SK-N-SH treated with all-trans-retinoic acid at 6 μM for 48 hours (cell line): ENCODE data around the gene LGR4.

ENCODE experiments used
- ATAC-seq: fragments of 200-7000 bp; cut with Tn5 transposase; 3 replicates; pipeline ENCODE4 v1.9.1; 2020; ENCODE audit warnings: mild to moderate bottlenecking, moderate library complexity
- ARNTL ChIP-seq: fragments of 450-650 bp; formaldehyde crosslinking; IDR thresholded peaks from 2 replicates; pipeline ENCODE4 v1.5.0; 2020; ENCODE audit warnings: low read depth, mild to moderate bottlenecking, moderate library complexity, borderline replicate concordance
- BACH2 ChIP-seq: fragments of 250-450 bp; sonication (Bioruptor Pico); IDR thresholded peaks from 2 replicates; pipeline ENCODE4 v1.9.0; 2021; ENCODE audit warnings: mild to moderate bottlenecking, borderline replicate concordance
- CSDC2 ChIP-seq: fragments of 250-450 bp; sonication (Bioruptor Pico); IDR thresholded peaks from 2 replicates; pipeline ENCODE4 v1.5.0; 2020; ENCODE audit warnings: mild to moderate bottlenecking, moderate library complexity
- ESRRG ChIP-seq: fragments of 250-450 bp; sonication (Bioruptor Pico); IDR thresholded peaks from 2 replicates; pipeline ENCODE4 v1.6.1; 2021; ENCODE audit warnings: mild to moderate bottlenecking
- GLIS3 ChIP-seq: fragments of 250-450 bp; sonication (Bioruptor Pico); IDR thresholded peaks from 2 replicates; pipeline ENCODE4 v1.5.0; 2020; ENCODE audit warnings: mild to moderate bottlenecking, moderate library complexity
- OSR1 ChIP-seq: fragments of 250-450 bp; sonication (Bioruptor Pico); IDR thresholded peaks from 2 replicates; pipeline ENCODE4 v1.8.0; 2022; ENCODE audit warnings: moderate library complexity, mild to moderate bottlenecking, inconsistent platforms
- PPARA ChIP-seq: fragments of 250-450 bp; sonication (Bioruptor Pico); IDR thresholded peaks from 2 replicates; pipeline ENCODE4 v1.5.0; 2020; ENCODE audit warnings: mild to moderate bottlenecking, borderline replicate concordance
- RARB ChIP-seq: fragments of 250-450 bp; sonication (Bioruptor Pico); IDR thresholded peaks from 2 replicates; pipeline ENCODE4 v1.8.0; 2021; ENCODE audit warnings: mild to moderate bottlenecking, moderate library complexity
- SNAI2 ChIP-seq: fragments of 250-450 bp; sonication (Bioruptor Pico); IDR thresholded peaks from 2 replicates; pipeline ENCODE4 v1.5.0; 2020; ENCODE audit warnings: mild to moderate bottlenecking, moderate library complexity
- TCF4 ChIP-seq: fragments of 250-450 bp; sonication (Bioruptor Pico); IDR thresholded peaks from 2 replicates; pipeline ENCODE4 v1.8.0; 2021; ENCODE audit warnings: mild to moderate bottlenecking, moderate library complexity, borderline replicate concordance
- TOX ChIP-seq: fragments of 250-450 bp; sonication (Bioruptor Pico); IDR thresholded peaks from 2 replicates; pipeline ENCODE4 v1.8.0; 2021; ENCODE audit warnings: mild to moderate bottlenecking, moderate library complexity, borderline replicate concordance
- ZC3H10 ChIP-seq: fragments of 250-450 bp; sonication (Bioruptor Pico); IDR thresholded peaks from 2 replicates; pipeline ENCODE4 v1.5.1; 2021; ENCODE audit warnings: mild to moderate bottlenecking, moderate library complexity
- ZFP3 ChIP-seq: fragments of 250-450 bp; sonication (Bioruptor Pico); IDR thresholded peaks from 2 replicates; pipeline ENCODE4 v1.5.0; 2020; ENCODE audit warnings: mild to moderate bottlenecking, moderate library complexity
- ZFP30 ChIP-seq: fragments of 450-650 bp; formaldehyde crosslinking; IDR thresholded peaks from 2 replicates; pipeline ENCODE4 v1.5.0; 2022; ENCODE audit warnings: mild to moderate bottlenecking, moderate library complexity
- ZNF565 ChIP-seq: fragments of 450-650 bp; formaldehyde crosslinking; conservative IDR thresholded peaks from 2 replicates; pipeline ENCODE4 v1.5.0; 2020; ENCODE audit warnings: low read depth, mild to moderate bottlenecking, moderate library complexity
- ZNF70 ChIP-seq: fragments of 450-650 bp; formaldehyde crosslinking; IDR thresholded peaks from 2 replicates; pipeline ENCODE4 v1.5.0; 2020; ENCODE audit warnings: mild to moderate bottlenecking, moderate library complexity
- TF ChIP-seq, protein P1 (sequence below): fragments of 250-450 bp; sonication (Bioruptor Pico); IDR thresholded peaks from 2 replicates; pipeline ENCODE4 v1.8.0; 2020; ENCODE audit warnings: mild to moderate bottlenecking, moderate library complexity, borderline replicate concordance
- TF ChIP-seq, protein P2 (sequence below): fragments of 250-450 bp; sonication (Bioruptor Pico); IDR thresholded peaks from 2 replicates; pipeline ENCODE4 v1.5.0; 2020; ENCODE audit warnings: mild to moderate bottlenecking, moderate library complexity
- TF ChIP-seq, protein P3 (sequence below): fragments of 250-450 bp; sonication (Bioruptor Pico); IDR thresholded peaks from 2 replicates; pipeline ENCODE4 v1.5.1; 2020; ENCODE audit warnings: low read depth, mild to moderate bottlenecking, moderate library complexity
- TF ChIP-seq, protein P4 (sequence below): fragments of 250-450 bp; sonication (Bioruptor Pico); IDR thresholded peaks from 2 replicates; pipeline ENCODE4 v1.8.0; 2021; ENCODE audit warnings: low read depth, mild to moderate bottlenecking, moderate library complexity, borderline replicate concordance
- TF ChIP-seq, protein P5 (sequence below): fragments of 250-450 bp; sonication (Bioruptor Pico); IDR thresholded peaks from 2 replicates; pipeline ENCODE4 v1.5.1; 2021; ENCODE audit warnings: mild to moderate bottlenecking, moderate library complexity

Gene LGR4

DNA sequence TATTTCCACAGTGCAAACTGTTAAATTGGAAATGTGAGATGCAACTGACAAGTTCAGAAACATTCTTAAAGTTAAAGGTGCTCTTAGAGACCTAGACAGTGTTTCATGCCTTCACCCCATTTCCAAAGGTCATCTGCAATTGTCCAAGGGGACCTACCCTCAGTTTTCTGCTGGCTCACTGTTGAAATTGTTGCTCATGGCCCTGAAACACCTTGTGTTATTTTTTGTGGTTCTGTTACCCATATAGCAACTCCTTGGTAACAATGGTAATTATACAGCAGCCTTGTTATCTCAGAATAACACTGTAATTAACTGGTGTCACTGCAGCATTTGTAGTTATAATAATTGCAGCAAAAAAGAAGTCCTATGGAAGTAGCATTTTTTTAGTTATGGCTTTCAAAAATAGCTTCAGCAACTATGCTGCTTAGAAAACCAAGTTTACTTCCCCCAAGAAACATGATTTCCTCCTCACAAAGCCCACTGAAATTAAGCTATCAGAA is 60.3 kb downstream of the LGR4 start:
- TF ChIP-seq TOX (CRISPR knock-in tag) (no peak), ZFP30 (CRISPR knock-in tag) (no peak), ZC3H10 (CRISPR knock-in tag) (no peak), SNAI2 (no peak), BACH2 (no peak), ZFP3 (CRISPR knock-in tag) (no peak), ESRRG (CRISPR knock-in tag) (no peak), PPARA (CRISPR knock-in tag) (no peak), ZNF70 (no peak), ARNTL (no peak), ZNF565 (no peak), TCF4 (no peak), GLIS3 (CRISPR knock-in tag) (no peak), RARB (CRISPR knock-in tag) (no peak), CSDC2 (no peak)
- TF ChIP-seq, protein P1, sequence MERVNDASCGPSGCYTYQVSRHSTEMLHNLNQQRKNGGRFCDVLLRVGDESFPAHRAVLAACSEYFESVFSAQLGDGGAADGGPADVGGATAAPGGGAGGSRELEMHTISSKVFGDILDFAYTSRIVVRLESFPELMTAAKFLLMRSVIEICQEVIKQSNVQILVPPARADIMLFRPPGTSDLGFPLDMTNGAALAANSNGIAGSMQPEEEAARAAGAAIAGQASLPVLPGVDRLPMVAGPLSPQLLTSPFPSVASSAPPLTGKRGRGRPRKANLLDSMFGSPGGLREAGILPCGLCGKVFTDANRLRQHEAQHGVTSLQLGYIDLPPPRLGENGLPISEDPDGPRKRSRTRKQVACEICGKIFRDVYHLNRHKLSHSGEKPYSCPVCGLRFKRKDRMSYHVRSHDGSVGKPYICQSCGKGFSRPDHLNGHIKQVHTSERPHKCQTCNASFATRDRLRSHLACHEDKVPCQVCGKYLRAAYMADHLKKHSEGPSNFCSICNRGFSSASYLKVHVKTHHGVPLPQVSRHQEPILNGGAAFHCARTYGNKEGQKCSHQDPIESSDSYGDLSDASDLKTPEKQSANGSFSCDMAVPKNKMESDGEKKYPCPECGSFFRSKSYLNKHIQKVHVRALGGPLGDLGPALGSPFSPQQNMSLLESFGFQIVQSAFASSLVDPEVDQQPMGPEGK (CRISPR knock-in tag), result no peak
- TF ChIP-seq, protein P2, sequence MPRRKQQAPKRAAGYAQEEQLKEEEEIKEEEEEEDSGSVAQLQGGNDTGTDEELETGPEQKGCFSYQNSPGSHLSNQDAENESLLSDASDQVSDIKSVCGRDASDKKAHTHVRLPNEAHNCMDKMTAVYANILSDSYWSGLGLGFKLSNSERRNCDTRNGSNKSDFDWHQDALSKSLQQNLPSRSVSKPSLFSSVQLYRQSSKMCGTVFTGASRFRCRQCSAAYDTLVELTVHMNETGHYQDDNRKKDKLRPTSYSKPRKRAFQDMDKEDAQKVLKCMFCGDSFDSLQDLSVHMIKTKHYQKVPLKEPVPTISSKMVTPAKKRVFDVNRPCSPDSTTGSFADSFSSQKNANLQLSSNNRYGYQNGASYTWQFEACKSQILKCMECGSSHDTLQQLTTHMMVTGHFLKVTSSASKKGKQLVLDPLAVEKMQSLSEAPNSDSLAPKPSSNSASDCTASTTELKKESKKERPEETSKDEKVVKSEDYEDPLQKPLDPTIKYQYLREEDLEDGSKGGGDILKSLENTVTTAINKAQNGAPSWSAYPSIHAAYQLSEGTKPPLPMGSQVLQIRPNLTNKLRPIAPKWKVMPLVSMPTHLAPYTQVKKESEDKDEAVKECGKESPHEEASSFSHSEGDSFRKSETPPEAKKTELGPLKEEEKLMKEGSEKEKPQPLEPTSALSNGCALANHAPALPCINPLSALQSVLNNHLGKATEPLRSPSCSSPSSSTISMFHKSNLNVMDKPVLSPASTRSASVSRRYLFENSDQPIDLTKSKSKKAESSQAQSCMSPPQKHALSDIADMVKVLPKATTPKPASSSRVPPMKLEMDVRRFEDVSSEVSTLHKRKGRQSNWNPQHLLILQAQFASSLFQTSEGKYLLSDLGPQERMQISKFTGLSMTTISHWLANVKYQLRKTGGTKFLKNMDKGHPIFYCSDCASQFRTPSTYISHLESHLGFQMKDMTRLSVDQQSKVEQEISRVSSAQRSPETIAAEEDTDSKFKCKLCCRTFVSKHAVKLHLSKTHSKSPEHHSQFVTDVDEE (CRISPR knock-in tag), result no peak
- TF ChIP-seq, protein P3, sequence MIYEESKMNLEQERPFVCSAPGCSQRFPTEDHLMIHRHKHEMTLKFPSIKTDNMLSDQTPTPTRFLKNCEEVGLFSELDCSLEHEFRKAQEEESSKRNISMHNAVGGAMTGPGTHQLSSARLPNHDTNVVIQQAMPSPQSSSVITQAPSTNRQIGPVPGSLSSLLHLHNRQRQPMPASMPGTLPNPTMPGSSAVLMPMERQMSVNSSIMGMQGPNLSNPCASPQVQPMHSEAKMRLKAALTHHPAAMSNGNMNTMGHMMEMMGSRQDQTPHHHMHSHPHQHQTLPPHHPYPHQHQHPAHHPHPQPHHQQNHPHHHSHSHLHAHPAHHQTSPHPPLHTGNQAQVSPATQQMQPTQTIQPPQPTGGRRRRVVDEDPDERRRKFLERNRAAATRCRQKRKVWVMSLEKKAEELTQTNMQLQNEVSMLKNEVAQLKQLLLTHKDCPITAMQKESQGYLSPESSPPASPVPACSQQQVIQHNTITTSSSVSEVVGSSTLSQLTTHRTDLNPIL (CRISPR knock-in tag), result no peak
- TF ChIP-seq, protein P4, sequence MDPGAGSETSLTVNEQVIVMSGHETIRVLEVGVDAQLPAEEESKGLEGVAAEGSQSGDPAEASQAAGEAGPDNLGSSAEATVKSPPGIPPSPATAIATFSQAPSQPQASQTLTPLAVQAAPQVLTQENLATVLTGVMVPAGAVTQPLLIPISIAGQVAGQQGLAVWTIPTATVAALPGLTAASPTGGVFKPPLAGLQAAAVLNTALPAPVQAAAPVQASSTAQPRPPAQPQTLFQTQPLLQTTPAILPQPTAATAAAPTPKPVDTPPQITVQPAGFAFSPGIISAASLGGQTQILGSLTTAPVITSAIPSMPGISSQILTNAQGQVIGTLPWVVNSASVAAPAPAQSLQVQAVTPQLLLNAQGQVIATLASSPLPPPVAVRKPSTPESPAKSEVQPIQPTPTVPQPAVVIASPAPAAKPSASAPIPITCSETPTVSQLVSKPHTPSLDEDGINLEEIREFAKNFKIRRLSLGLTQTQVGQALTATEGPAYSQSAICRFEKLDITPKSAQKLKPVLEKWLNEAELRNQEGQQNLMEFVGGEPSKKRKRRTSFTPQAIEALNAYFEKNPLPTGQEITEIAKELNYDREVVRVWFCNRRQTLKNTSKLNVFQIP, result no peak
- TF ChIP-seq, protein P5, sequence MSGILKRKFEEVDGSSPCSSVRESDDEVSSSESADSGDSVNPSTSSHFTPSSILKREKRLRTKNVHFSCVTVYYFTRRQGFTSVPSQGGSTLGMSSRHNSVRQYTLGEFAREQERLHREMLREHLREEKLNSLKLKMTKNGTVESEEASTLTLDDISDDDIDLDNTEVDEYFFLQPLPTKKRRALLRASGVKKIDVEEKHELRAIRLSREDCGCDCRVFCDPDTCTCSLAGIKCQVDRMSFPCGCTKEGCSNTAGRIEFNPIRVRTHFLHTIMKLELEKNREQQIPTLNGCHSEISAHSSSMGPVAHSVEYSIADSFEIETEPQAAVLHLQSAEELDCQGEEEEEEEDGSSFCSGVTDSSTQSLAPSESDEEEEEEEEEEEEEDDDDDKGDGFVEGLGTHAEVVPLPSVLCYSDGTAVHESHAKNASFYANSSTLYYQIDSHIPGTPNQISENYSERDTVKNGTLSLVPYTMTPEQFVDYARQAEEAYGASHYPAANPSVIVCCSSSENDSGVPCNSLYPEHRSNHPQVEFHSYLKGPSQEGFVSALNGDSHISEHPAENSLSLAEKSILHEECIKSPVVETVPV (CRISPR knock-in tag), result no peak
- TF ChIP-seq, all 23 proteins: peak for 0
- no peak for ATAC-seq

DNA sequence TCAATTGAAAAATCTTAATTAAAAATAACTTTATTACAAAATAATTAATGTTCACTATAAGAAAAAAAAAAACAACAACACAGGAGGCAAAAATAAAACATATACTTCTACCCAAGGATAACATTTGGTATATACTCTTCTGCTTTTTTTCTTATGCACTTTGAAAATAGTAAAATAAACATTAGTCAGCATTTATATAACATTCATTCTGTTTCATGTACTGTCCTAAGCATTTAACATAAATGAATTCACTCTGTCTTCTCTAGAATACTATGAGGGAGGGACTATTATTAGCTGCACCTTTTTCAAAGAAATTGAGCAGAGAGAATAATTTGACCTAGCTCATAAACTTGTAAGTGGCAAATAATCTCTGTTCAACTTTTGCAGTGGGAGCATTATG is 61.3 kb downstream of the LGR4 start:
- ATAC-seq, result no peak
- TF ChIP-seq SNAI2 (no peak), PPARA (CRISPR knock-in tag) (no peak), RARB (CRISPR knock-in tag) (no peak), ZFP3 (CRISPR knock-in tag) (no peak), ESRRG (CRISPR knock-in tag) (no peak), BACH2 (no peak), GLIS3 (CRISPR knock-in tag) (no peak), OSR1 (no peak), ZNF565 (no peak), ARNTL (no peak), ZNF70 (no peak)
- TF ChIP-seq, protein P2 (CRISPR knock-in tag), result no peak
- TF ChIP-seq, protein P1 (CRISPR knock-in tag), result no peak
- TF ChIP-seq, protein P4, result no peak
- TF ChIP-seq, protein P5 (CRISPR knock-in tag), result no peak
